Activated T-cell treated with anti-CD3 and anti-CD28 coated beads for 48 hours (primary cell): ENCODE measurements around the gene DMAC2L.
"Not testable (repeated sequence)": the region's sequence is repeated elsewhere in the genome, so short reads cannot be mapped to it uniquely, and the experiment has no call there.

ENCODE experiments used
- DNase-seq: peaks from one replicate; pipeline ENCODE4 v3.0.0-alpha.2; 2020; ENCODE audit warnings: low read depth

Gene DMAC2L, protein sequence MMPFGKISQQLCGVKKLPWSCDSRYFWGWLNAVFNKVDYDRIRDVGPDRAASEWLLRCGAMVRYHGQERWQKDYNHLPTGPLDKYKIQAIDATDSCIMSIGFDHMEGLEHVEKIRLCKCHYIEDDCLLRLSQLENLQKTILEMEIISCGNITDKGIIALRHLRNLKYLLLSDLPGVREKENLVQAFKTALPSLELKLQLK

GRCh38 chr14:50311972-50312733 lies at the start of gene DMAC2L, which contains the start of gene L2HGDH:
TSS of gene DMAC2L (plus strand) at chr14:50312324. CDS start at chr14:50321488, 9,164 bp downstream.
TSS of gene L2HGDH (minus strand) at chr14:50312229. CDS start at chr14:50312150, 79 bp downstream.
- peak; percentile 89 for DNase-seq

DNA sequence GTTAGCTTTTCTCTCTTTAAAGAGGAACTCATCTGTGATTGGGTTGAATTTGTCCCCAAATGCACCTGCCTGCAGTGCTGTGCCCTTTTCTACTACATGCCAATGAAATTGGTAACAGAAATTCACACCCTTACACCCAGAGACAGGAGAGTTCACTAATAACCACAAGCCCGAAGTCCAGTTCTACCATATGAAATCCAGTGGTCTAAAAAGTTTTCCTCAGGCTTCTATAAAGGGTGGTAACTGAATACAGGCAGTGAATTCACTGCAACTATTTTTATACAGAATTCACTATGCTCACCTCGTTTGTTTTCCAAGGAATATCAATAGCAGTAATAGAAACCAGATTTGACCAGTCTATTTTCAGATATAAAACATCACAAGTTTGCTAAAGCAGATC lies 49.3 kb upstream of the DMAC2L start:
- no peak for DNase-seq

- DNase-seq, result no peak
Measured at GRCh38 chr14:50263321-50263720, 48.8 kb upstream of the DMAC2L start.

DNA sequence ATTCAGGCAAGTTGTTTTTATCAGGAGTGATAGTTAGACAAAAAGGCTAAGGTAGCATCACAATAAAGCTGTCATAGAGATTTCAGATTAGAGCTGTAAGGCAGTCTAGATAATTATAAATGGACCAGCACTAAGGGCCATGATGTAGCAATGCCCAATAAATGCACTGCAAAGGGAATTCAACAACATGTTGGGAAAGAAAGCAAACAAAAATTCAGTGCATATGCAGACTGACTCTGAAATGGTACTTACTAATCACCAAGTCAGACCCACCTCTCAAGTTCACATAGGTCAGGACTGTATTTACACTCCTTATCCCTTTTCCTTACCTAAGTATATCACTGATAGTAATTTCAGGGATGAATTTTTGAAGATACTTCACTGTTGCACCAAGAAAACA lies 47.1 kb upstream of the DMAC2L start:
- no peak for DNase-seq

DNA sequence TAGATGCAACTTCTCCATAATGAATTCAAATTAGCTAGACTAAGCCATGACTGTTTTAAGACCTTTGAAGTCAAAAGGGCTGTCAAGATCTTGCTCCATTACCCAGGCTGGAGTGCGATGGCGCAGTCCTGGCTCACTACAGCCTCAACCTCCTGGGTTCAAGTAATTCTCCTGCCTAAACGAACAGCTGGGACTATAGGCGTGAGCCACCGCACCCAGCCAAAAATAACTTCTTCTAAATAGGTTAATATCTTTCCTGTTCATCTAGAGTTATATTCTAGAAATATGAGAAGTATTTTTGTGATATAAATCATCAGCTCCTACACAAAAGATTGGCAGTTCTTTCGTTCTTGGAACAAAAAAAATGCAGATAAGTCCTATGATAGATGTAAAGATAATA lies 41.2 kb upstream of the DMAC2L start:
- DNase-seq, result no peak

- DNase-seq, result no peak
Measured at GRCh38 chr14:50272498-50272897, 39.6 kb upstream of the DMAC2L start.

DNA sequence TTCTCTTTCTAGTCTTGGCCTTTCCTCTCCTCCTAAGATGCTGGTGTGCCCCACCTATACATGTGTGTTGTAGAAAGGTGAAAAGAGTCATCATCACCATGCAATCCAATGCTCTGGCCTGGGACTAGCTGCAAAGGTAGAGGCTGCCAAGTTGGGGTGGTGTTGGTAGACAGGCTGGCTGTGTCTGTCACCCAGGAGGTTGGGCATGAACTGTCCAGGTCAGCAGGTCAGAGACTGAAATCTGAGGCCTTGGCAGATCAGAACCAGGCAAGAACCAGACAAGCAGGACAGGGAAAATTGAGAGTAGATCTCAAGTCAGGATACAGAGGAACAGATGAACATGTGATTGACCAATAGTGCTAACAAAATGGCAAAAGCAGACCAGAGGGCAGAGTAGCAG lies 26.3 kb upstream of the DMAC2L start:
- no peak for DNase-seq

GRCh38 chr14:50288146-50288545 lies 24.0 kb upstream of the DMAC2L start:
- no peak for DNase-seq

DNA sequence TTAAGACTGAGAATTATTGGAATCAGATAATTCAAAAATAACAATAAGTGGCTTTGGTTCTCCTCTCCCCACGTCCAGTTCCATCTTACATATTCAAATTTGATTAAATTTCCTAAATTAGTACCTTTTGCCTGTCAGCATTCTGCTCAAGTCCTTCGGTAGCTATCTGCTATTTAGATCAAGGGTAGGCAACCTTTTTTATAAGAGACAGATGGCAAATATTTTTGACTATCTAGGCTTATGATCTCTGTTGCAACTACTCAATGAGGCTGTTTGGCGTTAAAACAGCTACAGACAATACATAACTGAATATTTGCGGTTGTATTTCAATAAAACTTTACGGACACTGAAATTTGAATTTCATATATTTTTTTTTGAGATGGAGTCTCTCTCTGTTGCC lies 21.8 kb upstream of the DMAC2L start:
- DNase-seq, result no peak

DNA sequence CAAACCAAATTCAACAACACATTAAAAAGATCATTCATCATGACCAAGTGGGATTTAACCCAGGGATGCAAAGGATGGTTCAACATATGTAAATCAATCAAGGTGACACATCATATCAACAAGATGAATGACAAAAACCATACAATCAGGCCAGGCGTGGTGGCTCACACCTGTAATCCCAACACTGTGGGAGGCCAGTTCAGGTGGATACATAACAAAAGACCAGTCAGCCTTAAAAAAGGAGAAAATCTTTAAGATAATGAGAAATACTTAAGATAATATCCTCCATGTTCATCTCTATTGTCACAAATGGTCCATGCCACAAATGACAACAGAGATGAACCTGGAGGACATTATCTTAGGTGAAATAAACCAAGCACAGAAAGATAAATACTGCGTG lies 12.5 kb upstream of the DMAC2L start:
- no peak for DNase-seq

DNA sequence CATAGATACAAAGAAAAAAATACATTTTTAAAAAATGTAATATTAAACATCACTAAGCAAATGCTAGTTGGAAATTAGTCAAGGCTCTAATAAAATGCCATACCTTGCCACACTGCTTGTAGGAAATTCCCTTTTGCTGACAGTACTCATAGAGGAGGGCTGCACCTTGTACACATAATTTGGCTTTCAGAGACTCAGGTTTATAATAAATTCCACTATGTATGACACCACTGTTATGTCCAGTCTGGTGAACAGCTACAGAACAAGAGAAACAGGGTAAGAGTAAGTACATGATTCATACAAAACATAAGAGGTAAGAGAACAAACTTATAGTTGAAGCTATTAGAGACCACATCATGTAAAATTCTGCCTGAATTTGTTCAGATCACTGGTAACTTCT lies 10.2 kb upstream of the DMAC2L start:
- DNase-seq, result no peak

GRCh38 chr14:50303744-50304471 lies 8.2 kb upstream of the DMAC2L start:
- DNase-seq, result no peak

- DNase-seq, result no peak
Measured at GRCh38 chr14:50308363-50308915, 3.7 kb upstream of the DMAC2L start.

- no peak for DNase-seq
Measured at GRCh38 chr14:50310445-50310844, 1.7 kb upstream of the DMAC2L start.

GRCh38 chr14:50311337-50311971 lies 670 bp upstream of the DMAC2L start:
- DNase-seq, result no peak

DNA sequence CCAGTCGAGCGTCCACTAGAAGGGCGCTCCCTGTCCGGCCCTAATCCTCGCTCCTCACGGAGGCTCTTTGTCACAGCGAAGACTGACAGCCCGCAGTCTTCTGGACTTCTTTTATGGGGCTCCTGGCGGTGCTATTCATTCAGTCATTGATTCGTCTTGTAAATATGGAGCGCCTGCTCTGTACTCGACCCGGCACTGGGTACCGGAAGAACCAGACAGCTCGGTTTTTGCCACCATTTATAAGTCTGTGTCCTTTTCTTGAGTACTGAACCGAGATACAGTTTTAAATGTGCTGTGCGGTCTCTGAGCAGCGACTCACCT lies 570 bp downstream of the DMAC2L start:
- no peak for DNase-seq

GRCh38 chr14:50314098-50314497 lies 2.0 kb downstream of the DMAC2L start:
- DNase-seq, result not testable (repeated sequence)

DNA sequence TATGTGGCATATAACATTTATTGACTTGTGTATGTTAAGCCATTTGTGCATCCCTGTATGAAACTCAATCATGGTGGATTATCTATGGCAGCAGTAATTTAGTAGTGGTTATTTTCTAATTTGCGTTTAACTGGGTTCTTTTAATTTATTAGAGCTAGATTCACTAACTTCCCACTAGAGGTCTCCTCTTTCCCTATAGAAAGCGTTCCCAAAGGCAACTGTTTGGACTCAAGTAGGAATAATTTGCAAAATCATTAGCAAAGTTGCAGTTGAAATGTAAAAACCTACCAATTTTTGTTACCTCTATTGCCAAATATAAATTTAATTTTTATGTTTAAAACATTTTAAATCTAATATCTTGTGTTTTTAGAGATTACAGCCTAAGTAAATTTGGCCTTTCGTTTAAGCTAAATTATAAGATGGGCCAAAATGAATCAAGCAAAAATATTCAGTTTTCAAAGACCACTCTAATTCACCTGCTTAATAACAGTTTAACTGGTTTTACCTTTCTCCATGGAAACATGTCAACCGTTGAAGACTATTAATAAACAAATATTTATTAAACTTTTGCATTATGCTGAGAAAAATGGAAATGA lies 6.0 kb downstream of the DMAC2L start:
- DNase-seq, result no peak

DNA sequence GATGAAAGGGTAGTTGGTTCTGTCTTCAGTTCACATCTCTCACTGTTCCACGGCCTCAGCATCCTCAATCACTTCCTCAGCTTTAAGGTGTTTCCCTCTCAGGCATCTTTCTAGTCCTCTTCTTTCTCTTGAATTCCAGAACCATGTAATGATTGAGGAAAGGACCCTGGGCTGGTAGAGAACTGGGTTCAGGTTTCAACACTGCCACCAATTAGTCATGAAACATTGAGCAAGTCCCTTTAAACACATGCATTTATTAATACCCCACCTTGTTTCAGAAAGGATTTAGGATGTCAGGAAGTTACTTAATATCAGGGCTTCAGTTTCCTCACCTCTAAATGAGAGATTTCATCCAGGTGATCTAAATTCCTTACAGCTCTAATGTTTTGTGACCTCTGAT lies 7.2 kb downstream of the DMAC2L start:
- DNase-seq, result no peak

- DNase-seq, result no peak
Measured at GRCh38 chr14:50319721-50320120, 7.6 kb downstream of the DMAC2L start.

DNA sequence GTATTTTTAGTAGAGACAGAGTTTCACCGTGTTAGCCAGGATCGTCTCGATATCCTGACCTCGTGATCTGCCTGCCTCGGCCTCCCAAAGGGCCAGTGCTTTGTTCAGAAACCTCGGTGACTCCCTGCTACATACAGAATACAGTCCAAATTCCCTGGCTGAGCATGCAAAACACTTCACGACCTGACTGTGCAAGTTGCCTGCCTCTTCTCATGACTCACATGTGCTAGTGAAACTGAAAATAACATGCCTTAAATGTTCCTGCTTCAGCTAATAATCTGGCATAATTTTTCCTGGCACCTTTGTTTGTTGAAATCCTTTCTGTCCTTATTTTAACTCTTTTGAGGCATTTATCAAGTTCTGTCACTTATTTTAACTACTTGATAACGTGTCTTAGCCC lies 8.2 kb downstream of the DMAC2L start:
- DNase-seq, result no peak
